H1 (cell line): ENCODE data around the gene SPG7. TPM values are rescaled to one million over a fixed set of nuclear protein-coding genes. Genes with fewer than 3 reads are reported as not detected.

Experiments used
- CTCF ChIA-PET: fragments of 300-600 bp; sonication (Branson Sonifier 250); formaldehyde crosslinking; loops from one replicate; lab custom pipeline; 2021; ENCODE audit not compliant: partially characterized antibody; lab: Charles Lee
- POLR2A ChIA-PET: fragments of 300-600 bp; sonication (Branson Sonifier 250); formaldehyde crosslinking; loops from one replicate; lab custom pipeline; 2021; ENCODE audit warnings: inconsistent platforms; ENCODE audit not compliant: partially characterized antibody; lab: Charles Lee
- DNase-seq, 2 experiments: peaks; one replicate each; pipeline versions ENCODE4 v3.0.0 to v3.0.0-alpha.2; 2010 to 2022; ENCODE audit warnings: low spot score in 2 of 2, low read depth in 1 of 2, mixed read lengths in 1 of 2
- FAIRE-seq: peaks from 2 replicates; lab custom pipeline; 2011; peaks lifted over from hg19 to GRCh38; lab: Jason Lieb, UNC
- H2AFZ ChIP-seq: 2 replicates; pipeline ENCODE4 v1.8.1; 2012; ENCODE audit warnings: low read length, inconsistent platforms
- H2AK5ac ChIP-seq: 2 replicates; pipeline ENCODE4 v1.6.1; 2013; ENCODE audit warnings: low read depth, low read length
- H2BK120ac ChIP-seq: replicated peaks from 2 replicates; pipeline ENCODE3; 2013; ENCODE audit warnings: low read depth, low read length, inconsistent platforms
- H2BK12ac ChIP-seq: 2 replicates; pipeline ENCODE4 v1.6.1; 2013; ENCODE audit warnings: low read depth, low read length
- H2BK15ac ChIP-seq: 2 replicates; pipeline ENCODE4 v1.6.1; 2013; ENCODE audit warnings: low read length
- H2BK20ac ChIP-seq: 2 replicates; pipeline ENCODE4 v1.6.1; 2013; ENCODE audit warnings: low read length
- H2BK5ac ChIP-seq: 2 replicates; pipeline ENCODE4 v1.6.1; 2013; ENCODE audit warnings: low read depth, low read length
- H3K14ac ChIP-seq: 2 replicates; pipeline ENCODE4 v1.6.1; 2013; ENCODE audit warnings: inconsistent platforms; ENCODE audit not compliant: insufficient read length
- H3K18ac ChIP-seq: 2 replicates; pipeline ENCODE4 v1.6.1; 2013; ENCODE audit warnings: low read length; ENCODE audit errors: extremely low read depth
- H3K23ac ChIP-seq: 2 replicates; pipeline ENCODE4 v1.6.1; 2013; ENCODE audit warnings: inconsistent platforms; ENCODE audit not compliant: insufficient read length
- H3K23me2 ChIP-seq: 2 replicates; pipeline ENCODE4 v1.6.1; 2013; ENCODE audit warnings: low read depth, low read length
- H3K27ac ChIP-seq: 2 replicates; pipeline ENCODE4 v1.6.1; 2011; ENCODE audit warnings: low read depth, low read length, inconsistent platforms
- H3K27me3 ChIP-seq, 4 experiments: replicated peaks in 1 of 4; 1 replicate in 1 of 4; 2 replicates in 3 of 4; pipeline versions ENCODE4 v1.6.1 to v1.8.1; 2011 to 2013; ENCODE audit warnings: low read length in 3 of 4, mild to moderate bottlenecking in 3 of 4, inconsistent platforms in 2 of 4, mixed read lengths in 2 of 4, moderate library complexity in 1 of 4; ENCODE audit not compliant: control insufficient read depth in 3 of 4, insufficient read depth in 3 of 4; ENCODE audit errors: extremely low read depth in 1 of 4
- H3K36me3 ChIP-seq, 4 experiments: 2 replicates each; pipeline versions ENCODE4 v1.6.1 to v1.8.1; 2011 to 2013; ENCODE audit warnings: mild to moderate bottlenecking in 4 of 4, low read length in 3 of 4, moderate library complexity in 2 of 4, control low read depth in 1 of 4, inconsistent platforms in 1 of 4; ENCODE audit not compliant: insufficient read depth in 4 of 4, control insufficient read depth in 2 of 4
- H3K4ac ChIP-seq: replicated peaks from 2 replicates; pipeline ENCODE3; 2013; ENCODE audit warnings: low read length, low read depth, mixed read lengths, inconsistent platforms; ENCODE audit not compliant: insufficient read length
- H3K4me1 ChIP-seq, 4 experiments: replicated peaks in 1 of 4; 1 replicate in 1 of 4; 2 replicates in 3 of 4; pipeline versions ENCODE4 v1.6.1 to v1.8.1; 2011 to 2013; ENCODE audit warnings: low read length in 3 of 4, inconsistent platforms in 2 of 4, mixed read lengths in 1 of 4; ENCODE audit not compliant: insufficient read depth in 4 of 4, control insufficient read depth in 3 of 4
- H3K4me2 ChIP-seq, 2 experiments: 2 replicates each; pipeline versions ENCODE4 v1.6.1 to v1.8.1; 2011 to 2013; ENCODE audit warnings: low read depth in 2 of 2, low read length in 2 of 2, control low read depth in 1 of 2, inconsistent platforms in 1 of 2, mild to moderate bottlenecking in 1 of 2; ENCODE audit not compliant: insufficient read depth in 1 of 2
- H3K4me3 ChIP-seq, 4 experiments: fragments of 200-600, 300-600 bp in 1 of 4; sonication (generic), shearing (Covaris generic), sonication (Bioruptor Twin) in 1 of 4; 2 replicates each; pipeline versions ENCODE4 v1.5.1 to v1.8.1; 2011 to 2016; ENCODE audit warnings: low read length in 4 of 4, low read depth in 3 of 4, control low read depth in 2 of 4, inconsistent platforms in 2 of 4, mild to moderate bottlenecking in 2 of 4, mixed read lengths in 1 of 4, moderate library complexity in 1 of 4; ENCODE audit not compliant: insufficient read depth in 2 of 4; ENCODE audit errors: extremely low read depth in 1 of 4
- H3K56ac ChIP-seq: replicated peaks from 2 replicates; pipeline ENCODE3; 2013; ENCODE audit warnings: low read depth, mild to moderate bottlenecking, mixed read lengths, low read length, inconsistent platforms; ENCODE audit not compliant: insufficient read length
- H3K79me1 ChIP-seq: 2 replicates; pipeline ENCODE4 v1.6.1; 2013; ENCODE audit warnings: low read depth, low read length, control low read depth
- H3K79me2 ChIP-seq, 2 experiments: 2 replicates each; pipeline versions ENCODE4 v1.6.1 to v1.8.1; 2012 to 2013; ENCODE audit warnings: low read length in 2 of 2, mild to moderate bottlenecking in 2 of 2, inconsistent platforms in 1 of 2; ENCODE audit not compliant: insufficient read depth in 2 of 2, control insufficient read depth in 1 of 2
- H3K9ac ChIP-seq, 4 experiments: replicated peaks in 1 of 4; 1 replicate in 1 of 4; 2 replicates in 3 of 4; pipeline versions ENCODE4 v1.6.1 to v1.8.1; 2011 to 2013; ENCODE audit warnings: low read depth in 3 of 4, low read length in 3 of 4, control low read depth in 2 of 4, mild to moderate bottlenecking in 2 of 4, moderate library complexity in 2 of 4, inconsistent platforms in 1 of 4; ENCODE audit errors: extremely low read depth in 1 of 4
- H3K9me3 ChIP-seq, 2 experiments: 2 replicates each; pipeline versions ENCODE4 v1.6.1 to v1.8.1; 2012 to 2013; ENCODE audit warnings: mild to moderate bottlenecking in 2 of 2, moderate library complexity in 2 of 2, control low read depth in 1 of 2, inconsistent platforms in 1 of 2, low read depth in 1 of 2, low read length in 1 of 2, mixed read lengths in 1 of 2; ENCODE audit not compliant: insufficient read depth in 2 of 2
- H4K20me1 ChIP-seq, 2 experiments: replicated peaks in 1 of 2; 2 replicates each; pipeline versions ENCODE3 to v1.8.1; 2011 to 2013; ENCODE audit warnings: inconsistent platforms in 2 of 2, low read length in 2 of 2, mild to moderate bottlenecking in 1 of 2; ENCODE audit not compliant: insufficient read depth in 2 of 2, control insufficient read depth in 1 of 2
- H4K5ac ChIP-seq: 2 replicates; pipeline ENCODE4 v1.6.1; 2013; ENCODE audit warnings: low read length, low read depth, mixed read lengths, inconsistent platforms; ENCODE audit not compliant: insufficient read length
- H4K8ac ChIP-seq: 2 replicates; pipeline ENCODE4 v1.8.0; 2013; ENCODE audit warnings: mild to moderate bottlenecking, moderate library complexity, low read length, inconsistent platforms; ENCODE audit not compliant: insufficient read depth; ENCODE audit errors: extremely low read depth
- H4K91ac ChIP-seq: replicated peaks from 2 replicates; pipeline ENCODE3; 2013; ENCODE audit warnings: low read length, mixed read lengths, inconsistent platforms; ENCODE audit not compliant: insufficient read length
- BRCA1 ChIP-seq: IDR thresholded peaks from 2 replicates; pipeline ENCODE4 v1.6.1; 2012; ENCODE audit warnings: low read depth, low read length, improper control_type of control experiment
- EGR1 ChIP-seq: IDR thresholded peaks from 2 replicates; pipeline ENCODE4 v1.6.1; 2011; ENCODE audit warnings: low read depth, low read length, borderline replicate concordance
- SP2 ChIP-seq: IDR thresholded peaks from 2 replicates; pipeline ENCODE4 v1.6.1; 2012; ENCODE audit warnings: mild to moderate bottlenecking, low read length, inconsistent platforms
- SRF ChIP-seq: IDR thresholded peaks from 2 replicates; pipeline ENCODE4 v1.6.1; 2011; ENCODE audit warnings: mild to moderate bottlenecking, low read depth, low read length, moderate library complexity
- TAF7 ChIP-seq: optimal IDR thresholded peaks from 2 replicates; pipeline ENCODE3; 2011; ENCODE audit warnings: low read depth, mild to moderate bottlenecking, inconsistent platforms, low read length, moderate library complexity, borderline replicate concordance
- TEAD4 ChIP-seq: IDR thresholded peaks from 2 replicates; pipeline ENCODE4 v1.6.1; 2012; ENCODE audit warnings: low read depth, low read length, inconsistent platforms, mixed read lengths
- WGBS, 2 experiments: shearing (Covaris generic) in 1 of 2; methylation state at CpG; one replicate each; pipeline versions ENCODE4 v1.1.6 to v1.1.7; 2013 to 2015; ENCODE audit warnings: low lambda C conversion rate in 2 of 2, mixed read lengths in 2 of 2, inconsistent platforms in 1 of 2, low coverage in 1 of 2, missing lambda C conversion rate in 1 of 2; ENCODE audit not compliant: insufficient replicate concordance in 2 of 2, insufficient coverage in 1 of 2, insufficient read length in 1 of 2; ENCODE audit errors: extremely low coverage in 1 of 2, missing lambda C conversion rate in 1 of 2; 5-methylcytosine and 5-hydroxymethylcytosine counted together
- polyA plus RNA-seq, 7 experiments: library from polyadenylated mRNA; depleted of rRNA in 3 of 7; stranded (reverse) in 5 of 7; unstranded in 2 of 7; fragments of >200 nt in 5 of 7; fragments of 200-250 nt in 2 of 7; gene quantifications; 1 replicate in 5 of 7; 2 replicates in 1 of 7; 4 replicates in 1 of 7; pipeline versions ENCODE4 v1.2.1 to v1.2.3, GENCODE V29; 2011 to 2013; ENCODE audit warnings: missing spikeins in 2 of 7, mixed read lengths in 2 of 7
- total RNA-seq: library from RNA; stranded (reverse); fragmentation: NEBNext Ultra II Directional; extraction: Animal tissue kit (Norgen Biotek cat#: 25700); gene quantifications from 2 replicates; pipeline ENCODE4 v1.2.1, GENCODE V29; 2021
- TF ChIP-seq, protein P1 (sequence below): IDR thresholded peaks from 2 replicates; pipeline ENCODE4 v1.6.1; 2012; ENCODE audit warnings: low read length, inconsistent platforms
- TF ChIP-seq, protein P2 (sequence below), 3 experiments: IDR thresholded peaks; 1 replicate in 2 of 3; 2 replicates in 1 of 3; pipeline versions ENCODE4 v1.5.1 to v1.6.1; 2011; ENCODE audit warnings: low read length in 3 of 3, mild to moderate bottlenecking in 3 of 3, inconsistent platforms in 2 of 3, low read depth in 1 of 3, moderate library complexity in 1 of 3; ENCODE audit not compliant: insufficient read depth in 1 of 3; ENCODE audit errors: control extremely low read depth in 1 of 3
- TF ChIP-seq, protein P3 (sequence below): IDR thresholded peaks from 2 replicates; pipeline ENCODE4 v1.6.1; 2012; ENCODE audit warnings: inconsistent platforms

SPG7 gene
- total and polyA plus RNA-seq, 2 of the 8 experiments (the other 6 are each of a cell fraction or from before 2014, with no cell fraction given), result 72.1 to 113 TPM

- no peak overlapping the region for H3K4me2 ChIP-seq
- H3K18ac ChIP-seq, result no peak overlapping the region
- no peak overlapping the region for H2BK5ac ChIP-seq
- no peaks in the 10 kb centered on the region; a peak in 1 of 7 replicates for H3K27me3 ChIP-seq
- H4K8ac ChIP-seq, result no peak overlapping the region; the same call in 1 of the 2 replicates
- H3K9me3 ChIP-seq, result no peaks in the 10 kb centered on the region
- WGBS, 2 experiments, result 90% methylated on average over 10 of the region's 16 CpGs; no CpG with 5 or more reads in 1 of the 2 experiments
- no peak overlapping the region for H4K5ac ChIP-seq
- no peaks in the 10 kb centered on the region for H3K79me1 ChIP-seq
- no peak overlapping the region for H2BK15ac ChIP-seq
- peaks cover 0 to 6% of the 10 kb centered on the region in 2 experiments for H4K20me1 ChIP-seq
- H2BK120ac ChIP-seq, result no peak overlapping the region
- H3K23ac ChIP-seq, result no peak overlapping the region
- no peaks in the 10 kb centered on the region for H3K79me2 ChIP-seq
- ChIA-PET POLR2A (no interaction called here), CTCF (interaction anchor here (1.3 kb wide), 1 partner anchor 37 kb away, joined by 3 read pairs; no protein-coding TSS in a partner anchor)
- no peak overlapping the region for H3K56ac ChIP-seq
- no peak overlapping the region for H2BK20ac ChIP-seq
- H3K36me3 ChIP-seq, result no peaks in the 10 kb centered on the region
- H4K91ac ChIP-seq, result no peak overlapping the region
- no peak overlapping the region for H3K27ac ChIP-seq
- no peak overlapping the region for H3K4ac ChIP-seq
- H3K9ac ChIP-seq, result no peak overlapping the region
- no peak overlapping the region for H2AFZ ChIP-seq
- peaks cover 2% of the 10 kb centered on the region for H3K23me2 ChIP-seq
- FAIRE-seq (no peak), DNase-seq (no peak)
- H3K4me3 ChIP-seq, result no peak overlapping the region
- peaks cover 0 to 11% (median 9%) of the 10 kb centered on the region in 4 experiments; a peak in 5 of 7 replicates for H3K4me1 ChIP-seq
- no peak overlapping the region for H3K14ac ChIP-seq
- no peak overlapping the region for H2BK12ac ChIP-seq
- no peak overlapping the region for H2AK5ac ChIP-seq
- TF ChIP-seq, protein P1, sequence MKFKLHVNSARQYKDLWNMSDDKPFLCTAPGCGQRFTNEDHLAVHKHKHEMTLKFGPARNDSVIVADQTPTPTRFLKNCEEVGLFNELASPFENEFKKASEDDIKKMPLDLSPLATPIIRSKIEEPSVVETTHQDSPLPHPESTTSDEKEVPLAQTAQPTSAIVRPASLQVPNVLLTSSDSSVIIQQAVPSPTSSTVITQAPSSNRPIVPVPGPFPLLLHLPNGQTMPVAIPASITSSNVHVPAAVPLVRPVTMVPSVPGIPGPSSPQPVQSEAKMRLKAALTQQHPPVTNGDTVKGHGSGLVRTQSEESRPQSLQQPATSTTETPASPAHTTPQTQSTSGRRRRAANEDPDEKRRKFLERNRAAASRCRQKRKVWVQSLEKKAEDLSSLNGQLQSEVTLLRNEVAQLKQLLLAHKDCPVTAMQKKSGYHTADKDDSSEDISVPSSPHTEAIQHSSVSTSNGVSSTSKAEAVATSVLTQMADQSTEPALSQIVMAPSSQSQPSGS, result no peak
- TF ChIP-seq, protein P2, sequence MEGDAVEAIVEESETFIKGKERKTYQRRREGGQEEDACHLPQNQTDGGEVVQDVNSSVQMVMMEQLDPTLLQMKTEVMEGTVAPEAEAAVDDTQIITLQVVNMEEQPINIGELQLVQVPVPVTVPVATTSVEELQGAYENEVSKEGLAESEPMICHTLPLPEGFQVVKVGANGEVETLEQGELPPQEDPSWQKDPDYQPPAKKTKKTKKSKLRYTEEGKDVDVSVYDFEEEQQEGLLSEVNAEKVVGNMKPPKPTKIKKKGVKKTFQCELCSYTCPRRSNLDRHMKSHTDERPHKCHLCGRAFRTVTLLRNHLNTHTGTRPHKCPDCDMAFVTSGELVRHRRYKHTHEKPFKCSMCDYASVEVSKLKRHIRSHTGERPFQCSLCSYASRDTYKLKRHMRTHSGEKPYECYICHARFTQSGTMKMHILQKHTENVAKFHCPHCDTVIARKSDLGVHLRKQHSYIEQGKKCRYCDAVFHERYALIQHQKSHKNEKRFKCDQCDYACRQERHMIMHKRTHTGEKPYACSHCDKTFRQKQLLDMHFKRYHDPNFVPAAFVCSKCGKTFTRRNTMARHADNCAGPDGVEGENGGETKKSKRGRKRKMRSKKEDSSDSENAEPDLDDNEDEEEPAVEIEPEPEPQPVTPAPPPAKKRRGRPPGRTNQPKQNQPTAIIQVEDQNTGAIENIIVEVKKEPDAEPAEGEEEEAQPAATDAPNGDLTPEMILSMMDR (IDR thresholded peaks at IDR 0.05; ENCODE audit: control extremely low read depth in 1 of 3, insufficient read depth in 1 of 3, low read depth in 1 of 3, low read length in 3 of 3), result no peak
- no peak for TF ChIP-seq SRF
- TF ChIP-seq, protein P3, sequence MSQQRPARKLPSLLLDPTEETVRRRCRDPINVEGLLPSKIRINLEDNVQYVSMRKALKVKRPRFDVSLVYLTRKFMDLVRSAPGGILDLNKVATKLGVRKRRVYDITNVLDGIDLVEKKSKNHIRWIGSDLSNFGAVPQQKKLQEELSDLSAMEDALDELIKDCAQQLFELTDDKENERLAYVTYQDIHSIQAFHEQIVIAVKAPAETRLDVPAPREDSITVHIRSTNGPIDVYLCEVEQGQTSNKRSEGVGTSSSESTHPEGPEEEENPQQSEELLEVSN, result no peak
- TF ChIP-seq TEAD4, result no peak
- no peak for TF ChIP-seq EGR1
- TF ChIP-seq TAF7, result no peak
- no peak for TF ChIP-seq BRCA1
- no peak for TF ChIP-seq SP2
Measured at GRCh38 chr16:89604764-89605163, 96.6 kb downstream of the SPG7 start.
